NT2/D1 (cell line): ENCODE measurements around the gene TNFSF15.

Experiments
- DNase-seq: peaks from one replicate; pipeline ENCODE4 v3.0.0-alpha.2; 2011; ENCODE audit warnings: low read depth, low spot score
- H3K27me3 ChIP-seq: 2 replicates; pipeline ENCODE4 v1.6.0; 2011; ENCODE audit warnings: mild to moderate bottlenecking; ENCODE audit not compliant: insufficient read length, insufficient read depth
- H3K36me3 ChIP-seq: 2 replicates; pipeline ENCODE4 v1.6.1; 2011; ENCODE audit warnings: mild to moderate bottlenecking, low read length, mixed read lengths; ENCODE audit not compliant: insufficient read depth, insufficient read length
- H3K4me1 ChIP-seq: 2 replicates; pipeline ENCODE4 v1.5.1; 2011; ENCODE audit not compliant: insufficient read depth, insufficient read length
- H3K4me3 ChIP-seq: 2 replicates; pipeline ENCODE4 v1.5.1; 2011; ENCODE audit warnings: low read depth; ENCODE audit not compliant: insufficient read length
- H3K9ac ChIP-seq: 2 replicates; pipeline ENCODE4 v1.6.0; 2011; ENCODE audit warnings: low read depth; ENCODE audit not compliant: insufficient read length
- H3K9me3 ChIP-seq: 2 replicates; pipeline ENCODE4 v1.5.1; 2011; ENCODE audit warnings: mild to moderate bottlenecking, low read length; ENCODE audit not compliant: insufficient read depth
- SUZ12 ChIP-seq: IDR thresholded peaks from 2 replicates; pipeline ENCODE4 v1.6.1; 2011; ENCODE audit not compliant: insufficient read length, insufficient read depth; ENCODE audit errors: extremely low read depth
- YY1 ChIP-seq: IDR thresholded peaks from 2 replicates; pipeline ENCODE4 v1.6.1; 2011; ENCODE audit not compliant: insufficient read length, insufficient read depth
- ZNF274 ChIP-seq: IDR thresholded peaks from 2 replicates; pipeline ENCODE4 v1.6.1; 2011; ENCODE audit warnings: mild to moderate bottlenecking, low read depth, low read length

Gene TNFSF15

GRCh38 chr9:114830546-114830945 is 24.7 kb upstream of the TNFSF15 start:
- Histone ChIP-seq H3K9ac (no peak overlapping the region), H3K27me3 (no peaks in the 10 kb centered on the region), H3K36me3 (no peaks in the 10 kb centered on the region), H3K9me3 (no peaks in the 10 kb centered on the region; the same call in 1 of the 2 replicates), H3K4me1 (no peaks in the 10 kb centered on the region), H3K4me3 (no peak overlapping the region)
- TF ChIP-seq YY1 = no peak
- TF ChIP-seq ZNF274 = no peak
- no peak for TF ChIP-seq SUZ12
- DNase-seq = no peak

- Histone ChIP-seq H3K36me3 (no peaks in the 10 kb centered on the region), H3K4me1 (no peaks in the 10 kb centered on the region), H3K27me3 (no peaks in the 10 kb centered on the region), H3K9ac (no peak overlapping the region), H3K9me3 (no peaks in the 10 kb centered on the region), H3K4me3 (no peak overlapping the region)
- TF ChIP-seq YY1 (no peak), ZNF274 (no peak), SUZ12 (no peak)
- DNase-seq = no peak
Observed at GRCh38 chr9:114829574-114830440, 24.0 kb upstream of the TNFSF15 start.

GRCh38 chr9:114828303-114828650 is 22.4 kb upstream of the TNFSF15 start:
- TF ChIP-seq ZNF274 (no peak), YY1 (no peak), SUZ12 (no peak)
- H3K9ac ChIP-seq = no peak overlapping the region
- no peaks in the 10 kb centered on the region for H3K27me3 ChIP-seq
- no peak overlapping the region for H3K4me3 ChIP-seq
- no peak for DNase-seq
- no peaks in the 10 kb centered on the region for H3K36me3 ChIP-seq
- no peaks in the 10 kb centered on the region for H3K4me1 ChIP-seq
- no peaks in the 10 kb centered on the region for H3K9me3 ChIP-seq

- Histone ChIP-seq H3K9me3 (no peaks in the 10 kb centered on the region), H3K4me3 (no peak overlapping the region), H3K36me3 (no peaks in the 10 kb centered on the region), H3K4me1 (no peaks in the 10 kb centered on the region), H3K27me3 (no peaks in the 10 kb centered on the region), H3K9ac (no peak overlapping the region)
- DNase-seq = no peak
- no peak for TF ChIP-seq ZNF274
- no peak for TF ChIP-seq YY1
- no peak for TF ChIP-seq SUZ12
Observed at GRCh38 chr9:114827641-114828302, 21.9 kb upstream of the TNFSF15 start.

GRCh38 chr9:114826431-114826830 is 20.6 kb upstream of the TNFSF15 start:
- no peaks in the 10 kb centered on the region for H3K36me3 ChIP-seq
- no peaks in the 10 kb centered on the region for H3K4me1 ChIP-seq
- TF ChIP-seq SUZ12 (no peak), ZNF274 (no peak), YY1 (no peak)
- no peak overlapping the region for H3K9ac ChIP-seq
- H3K9me3 ChIP-seq = no peaks in the 10 kb centered on the region
- H3K4me3 ChIP-seq = no peak overlapping the region
- no peaks in the 10 kb centered on the region for H3K27me3 ChIP-seq
- DNase-seq = no peak

- H3K9me3 ChIP-seq = no peaks in the 10 kb centered on the region
- H3K36me3 ChIP-seq = no peaks in the 10 kb centered on the region
- no peak for DNase-seq
- H3K4me3 ChIP-seq = no peak overlapping the region
- TF ChIP-seq YY1 = no peak
- TF ChIP-seq ZNF274 = no peak
- TF ChIP-seq SUZ12 = no peak
- H3K9ac ChIP-seq = no peak overlapping the region
- H3K27me3 ChIP-seq = no peaks in the 10 kb centered on the region
- no peaks in the 10 kb centered on the region for H3K4me1 ChIP-seq
Observed at GRCh38 chr9:114825126-114825795, 19.4 kb upstream of the TNFSF15 start.

- H3K4me3 ChIP-seq = no peak overlapping the region
- no peaks in the 10 kb centered on the region for H3K36me3 ChIP-seq
- H3K4me1 ChIP-seq = no peaks in the 10 kb centered on the region
- DNase-seq = no peak
- no peaks in the 10 kb centered on the region for H3K27me3 ChIP-seq
- no peak overlapping the region for H3K9ac ChIP-seq
- TF ChIP-seq ZNF274 = no peak
- TF ChIP-seq SUZ12 = no peak
- no peak for TF ChIP-seq YY1
- no peaks in the 10 kb centered on the region for H3K9me3 ChIP-seq
Observed at GRCh38 chr9:114824110-114824509, 18.3 kb upstream of the TNFSF15 start.
